K562 (cell line): Measurements from ENCODE around the gene ATP5F1D. TPM values are rescaled to one million over a fixed set of nuclear protein-coding genes. Genes with fewer than 3 reads are reported as not detected.

Source experiments
- BCL6 ChIP-seq: fragments of 250-450 bp; sonication (Bioruptor Pico); IDR thresholded peaks from 2 replicates; pipeline ENCODE4 v1.4.0; 2020
- CREB1 ChIP-seq, 2 experiments: sonication (generic) in 1 of 2; formaldehyde crosslinking in 1 of 2; IDR thresholded peaks; 2 replicates each; pipeline versions ENCODE4 v1.6.1 to v1.8.0; 2012 to 2022; ENCODE audit warnings: inconsistent platforms in 1 of 2, mild to moderate bottlenecking in 1 of 2, missing genetic modification reagents in 1 of 2, moderate library complexity in 1 of 2
- EHMT2 ChIP-seq: fragments of 450-650 bp; IDR thresholded peaks from 2 replicates; pipeline ENCODE4 v1.6.1; 2018; ENCODE audit warnings: antibody characterized with exemption
- FOXK2 ChIP-seq, 2 experiments: fragments of 450-650 bp; IDR thresholded peaks in 1 of 2; conservative IDR thresholded peaks in 1 of 2; 2 replicates each; pipeline ENCODE4 v1.6.1; 2016; ENCODE audit warnings: low read depth in 2 of 2, mild to moderate bottlenecking in 1 of 2
- GABPB1 ChIP-seq: sonication (generic); formaldehyde crosslinking; IDR thresholded peaks from 2 replicates; pipeline ENCODE4 v1.8.0; 2022; ENCODE audit warnings: mild to moderate bottlenecking, missing genetic modification reagents
- KHSRP ChIP-seq: fragments of 450-650 bp; IDR thresholded peaks from 2 replicates; pipeline ENCODE4 v1.6.1; 2017
- KLF13 ChIP-seq: fragments of 450-650 bp; IDR thresholded peaks from 2 replicates; pipeline ENCODE4 v1.6.1; 2016; ENCODE audit warnings: missing genetic modification characterization, low read depth, mild to moderate bottlenecking, missing compliant biosample characterization, moderate library complexity, borderline replicate concordance
- NR0B1 ChIP-seq: fragments of 450-650 bp; IDR thresholded peaks from one replicate; pipeline ENCODE4 v1.6.1; 2018; ENCODE audit warnings: mild to moderate bottlenecking, moderate library complexity; ENCODE audit not compliant: partially characterized antibody
- POLR2B ChIP-seq: fragments of 450-650 bp; IDR thresholded peaks from 2 replicates; pipeline ENCODE4 v1.6.1; 2018; ENCODE audit warnings: low read depth; ENCODE audit not compliant: partially characterized antibody
- RB1 ChIP-seq: fragments of 450-650 bp; IDR thresholded peaks from 2 replicates; pipeline ENCODE4 v1.6.1; 2017; ENCODE audit warnings: low read depth, mild to moderate bottlenecking
- RBM22 ChIP-seq: fragments of 200-400 bp; formaldehyde crosslinking; IDR thresholded peaks from 2 replicates; pipeline ENCODE4 v1.6.1; 2018; ENCODE audit warnings: low read length, low read depth; ENCODE audit not compliant: poor library complexity, severe bottlenecking
- TAF7 ChIP-seq: fragments of 450-650 bp; IDR thresholded peaks from 2 replicates; pipeline ENCODE4 v1.6.1; 2016; ENCODE audit warnings: missing genetic modification characterization, missing compliant biosample characterization
- TOE1 ChIP-seq, 2 experiments: fragments of 450-650 bp in 1 of 2; sonication (generic) in 1 of 2; formaldehyde crosslinking in 1 of 2; IDR thresholded peaks; 2 replicates each; pipeline versions ENCODE4 v1.7.1 to v1.8.0; 2016 to 2022; ENCODE audit warnings: borderline replicate concordance in 2 of 2, mild to moderate bottlenecking in 2 of 2, antibody characterized with exemption in 1 of 2, inconsistent platforms in 1 of 2, low read depth in 1 of 2, missing genetic modification reagents in 1 of 2, moderate library complexity in 1 of 2
- U2AF1 ChIP-seq: fragments of 200-400 bp; formaldehyde crosslinking; optimal IDR thresholded peaks from 2 replicates; pipeline ENCODE3; 2017; ENCODE audit warnings: mild to moderate bottlenecking, low read depth, low read length, moderate library complexity
- ZBTB40 ChIP-seq, 2 experiments: fragments of 450-650 bp in 1 of 2; sonication (generic) in 1 of 2; formaldehyde crosslinking in 1 of 2; IDR thresholded peaks; 2 replicates each; pipeline versions ENCODE4 v1.7.1 to v1.9.0; 2016 to 2022; ENCODE audit warnings: inconsistent platforms in 1 of 2, mild to moderate bottlenecking in 1 of 2, missing genetic modification reagents in 1 of 2
- ZNF408 ChIP-seq: fragments of 250-450 bp; sonication (Bioruptor Pico); IDR thresholded peaks from 2 replicates; pipeline ENCODE4 v1.4.0; 2020; ENCODE audit warnings: low read depth, mild to moderate bottlenecking, moderate library complexity
- ZNF766 ChIP-seq: fragments of 200-800 bp; sonication (Bioruptor generic); conservative IDR thresholded peaks from 2 replicates; pipeline ENCODE4 v1.6.1; 2016; ENCODE audit warnings: missing genetic modification characterization, missing compliant biosample characterization
- polyA plus RNA-seq, 8 experiments: library from polyadenylated mRNA; depleted of rRNA in 4 of 8; stranded (reverse) in 5 of 8; unstranded in 3 of 8; fragments of >200 nt; fragmentation: Nextera tagmentation in 2 of 8; fragmentation: Illumina TruSeq in 1 of 8; extraction: Ambion mirVana in 2 of 8; extraction: Trizol in 1 of 8; gene quantifications; 2 replicates each; pipeline versions ENCODE4 v1.2.1 to v1.2.3, GENCODE V29; 2011 to 2014; ENCODE audit warnings: inconsistent platforms in 1 of 8, missing spikeins in 1 of 8
- total RNA-seq, 7 experiments: library from RNA; depleted of rRNA in 6 of 7; stranded (reverse); fragments of >200 nt in 6 of 7; fragmentation: Illumina TruSeq in 2 of 7; extraction: Trizol in 2 of 7; gene quantifications; 2 replicates each; pipeline versions ENCODE4 v1.2.1 to v1.2.3, GENCODE V29; 2011 to 2021; ENCODE audit warnings: low replicate concordance in 1 of 7

ATP5F1D gene
- total and polyA plus RNA-seq, 9 of the 15 experiments (the other 6 are each of a cell fraction or from before 2014, with no cell fraction given) = 3.9 to 409 (median 36.8) TPM

GRCh38 chr19:1248139-1248785, 6.7 kb downstream of the ATP5F1D start, which contains the start of gene MIDN (continued):
- TF ChIP-seq ZBTB40 (IDR thresholded peaks at IDR 0.05) (peak; percentile 64), ZBTB40 (CRISPR knock-in tag; IDR thresholded peaks at IDR 0.05) (no peak), NR0B1 (no peak), RB1 (peak; percentile 16), U2AF1 (peak; percentile 16), ZNF408 (CRISPR knock-in tag) (no peak), RBM22 (peak; percentile 9), ZNF766 (CRISPR knock-in tag) (no peak; the same call in 1 of the 2 replicates), TAF7 (tag) (peak; percentile 59; the same call in 1 of the 2 replicates), KHSRP (no peak), GABPB1 (CRISPR knock-in tag) (peak; percentile 10; the same call in 1 of the 2 replicates), BCL6 (CRISPR knock-in tag) (no peak), KLF13 (tag) (peak; percentile 97), EHMT2 (no peak), CREB1 (IDR thresholded peaks at IDR 0.05) (0 out of 2 replicates have a peak, but pooled peaks have one; percentile 25), CREB1 (CRISPR knock-in tag; IDR thresholded peaks at IDR 0.05) (no peak; the same call in 1 of the 2 replicates), POLR2B (peak; percentile 93), TOE1 (IDR thresholded peaks at IDR 0.05; ENCODE audit: borderline replicate concordance) (no peak), TOE1 (CRISPR knock-in tag; IDR thresholded peaks at IDR 0.05; ENCODE audit: borderline replicate concordance, low read depth) (no peak), FOXK2 (conservative IDR thresholded peaks at IDR 0.05 in 1 of 2, IDR thresholded peaks at IDR 0.05 in 1 of 2; ENCODE audit: low read depth in 2 of 2) (peak; percentile 17 to 72; a peak in 2 of 4 replicates)
